GM23248 (cell line): ENCODE results near the gene SSBP2. TPM values are rescaled to one million over a fixed set of nuclear protein-coding genes. Genes with fewer than 3 reads are reported as not detected.

ENCODE experiments used
- DNase-seq: peaks from one replicate; pipeline ENCODE4 v3.0.0-alpha.2; 2015
- H2AFZ ChIP-seq: fragments of 200-600 bp; sonication (generic); 2 replicates; pipeline ENCODE4 v1.6.1; 2016; ENCODE audit warnings: antibody characterized with exemption
- H3F3A ChIP-seq: fragments of 200-600 bp; sonication (generic); 2 replicates; pipeline ENCODE4 v1.6.1; 2016; ENCODE audit warnings: mild to moderate bottlenecking, antibody characterized with exemption, mixed run types; ENCODE audit not compliant: insufficient read depth
- H3K27ac ChIP-seq: fragments of 200-600 bp; sonication (generic); 2 replicates; pipeline ENCODE4 v1.5.1; 2016; ENCODE audit warnings: mild to moderate bottlenecking
- H3K27me3 ChIP-seq: fragments of 200-600 bp; sonication (generic); replicated peaks from 2 replicates; pipeline ENCODE4 v1.6.1; 2016; ENCODE audit warnings: mild to moderate bottlenecking; ENCODE audit not compliant: insufficient read depth
- H3K36me3 ChIP-seq: fragments of 200-600 bp; sonication (generic); 2 replicates; pipeline ENCODE4 v1.6.1; 2016; ENCODE audit warnings: low read depth, mild to moderate bottlenecking
- H3K4me1 ChIP-seq: fragments of 200-600 bp; sonication (generic); 2 replicates; pipeline ENCODE4 v1.6.1; 2016; ENCODE audit warnings: mild to moderate bottlenecking; ENCODE audit not compliant: insufficient read depth
- H3K4me2 ChIP-seq: fragments of 200-600 bp; sonication (generic); one replicate; pipeline ENCODE4 v1.6.1; 2016; ENCODE audit warnings: mild to moderate bottlenecking; ENCODE audit not compliant: unreplicated experiment
- H3K4me3 ChIP-seq: fragments of 200-600 bp; sonication (generic); 2 replicates; pipeline ENCODE4 v1.5.1; 2016; ENCODE audit warnings: mild to moderate bottlenecking
- H3K79me2 ChIP-seq: fragments of 200-600 bp; sonication (generic); 2 replicates; pipeline ENCODE4 v1.6.1; 2016; ENCODE audit warnings: mild to moderate bottlenecking; ENCODE audit not compliant: insufficient read depth
- H3K9ac ChIP-seq: fragments of 200-600 bp; sonication (generic); 2 replicates; pipeline ENCODE4 v1.6.1; 2016; ENCODE audit warnings: mild to moderate bottlenecking
- H3K9me2 ChIP-seq: fragments of 200-600 bp; sonication (generic); 2 replicates; pipeline ENCODE4 v1.6.1; 2016; ENCODE audit warnings: mixed run types, mild to moderate bottlenecking, moderate library complexity; ENCODE audit not compliant: insufficient read depth
- H3K9me3 ChIP-seq: fragments of 200-600 bp; sonication (generic); one replicate; pipeline ENCODE4 v1.6.1; 2017; ENCODE audit warnings: low read depth
- H4K20me1 ChIP-seq: fragments of 200-600 bp; sonication (generic); 2 replicates; pipeline ENCODE4 v1.6.0; 2016; ENCODE audit not compliant: insufficient read depth
- EZH2 ChIP-seq: fragments of 200-600 bp; sonication (generic); IDR thresholded peaks from 2 replicates; pipeline ENCODE4 v1.6.1; 2018; ENCODE audit warnings: antibody characterized with exemption, mild to moderate bottlenecking; ENCODE audit not compliant: insufficient read depth, poor library complexity, severe bottlenecking
- EZH2phosphoT487 ChIP-seq: fragments of 200-600 bp; sonication (generic); IDR thresholded peaks from 2 replicates; pipeline ENCODE4 v1.6.1; 2018; ENCODE audit warnings: antibody characterized with exemption, moderate library complexity, mild to moderate bottlenecking, low read depth; ENCODE audit not compliant: insufficient read depth
- WGBS, 2 experiments: methylation state at CpG; one replicate each; pipeline ENCODE4 v1.1.6; 2015 to 2017; ENCODE audit warnings: low lambda C conversion rate in 2 of 2, low coverage in 1 of 2; ENCODE audit errors: missing lambda C conversion rate in 2 of 2; 5-methylcytosine and 5-hydroxymethylcytosine counted together
- in situ Hi-C: fragments of 300-500 bp; cut with MboI; formaldehyde crosslinking; loops from 2 replicates; pipeline ENCODE4 v1.15.0; 2020
- polyA plus RNA-seq: library from polyadenylated mRNA; unstranded; fragments of >200 nt; fragmentation: Nextera tagmentation; extraction: Ambion mirVana; gene quantifications from 2 replicates; pipeline ENCODE4 v1.2.1, GENCODE V29; 2016
- total RNA-seq: library from RNA; depleted of rRNA; stranded (reverse); fragments of >200 nt; shearing (Covaris generic); gene quantifications from 2 replicates; pipeline ENCODE4 v1.2.3, GENCODE V29; 2014; rRNA removed

The SSBP2 gene
- total and polyA plus RNA-seq, 2 experiments from 2014 or later, result 25.5 to 40.0 TPM

DNA sequence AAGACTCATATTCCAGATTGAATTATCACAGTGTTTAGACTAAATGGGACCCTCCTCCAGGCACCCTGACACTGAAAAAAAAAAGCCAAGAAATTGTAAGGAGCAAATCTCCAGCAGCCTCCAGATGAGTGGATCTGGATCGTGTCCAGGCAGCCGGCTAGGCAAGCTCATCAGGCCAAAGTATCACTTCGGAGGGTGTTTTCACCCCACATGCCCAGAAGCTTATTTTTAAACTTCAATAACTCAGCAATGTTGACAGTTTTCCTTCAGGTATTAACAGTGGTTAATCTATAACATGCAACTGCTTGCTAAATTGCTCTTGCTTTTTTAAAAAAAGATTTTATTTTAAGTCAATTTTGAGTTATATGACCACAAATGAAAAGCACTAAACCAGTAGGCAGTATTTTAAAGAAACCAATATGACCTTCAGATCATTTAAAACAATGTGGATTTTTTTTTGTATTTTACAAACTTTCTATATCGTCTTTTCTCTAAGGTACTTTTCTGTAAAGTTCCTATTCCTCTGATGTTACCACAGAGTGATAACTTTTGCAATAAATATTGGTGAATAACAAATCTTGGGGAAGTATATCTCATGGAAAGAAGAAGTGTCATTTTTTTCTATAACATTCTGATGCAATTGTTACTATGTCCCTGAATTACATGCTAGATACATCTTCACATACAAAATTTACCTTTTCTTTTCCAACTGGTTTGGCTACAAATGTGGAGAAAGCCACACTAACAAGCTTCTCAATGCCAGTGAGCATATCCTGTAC lies 387.6 kb downstream of the SSBP2 start:
- no peak for DNase-seq
- in situ Hi-C loops, result no loop called here
- 58 to 62% methylated on average over 4 of the region's 4 CpGs for WGBS, 2 experiments
- no peak overlapping the region for H3K4me3 ChIP-seq
- no peaks in the 10 kb centered on the region for H3K36me3 ChIP-seq
- H2AFZ ChIP-seq, result no peak overlapping the region
- no peaks in the 10 kb centered on the region for H3K9me3 ChIP-seq
- H3K27ac ChIP-seq, result no peak overlapping the region
- H3K9me2 ChIP-seq, result no peaks in the 10 kb centered on the region
- no peaks in the 10 kb centered on the region for H4K20me1 ChIP-seq
- H3K79me2 ChIP-seq, result no peaks in the 10 kb centered on the region
- H3K27me3 ChIP-seq, result no peaks in the 10 kb centered on the region
- no peak overlapping the region for H3K4me2 ChIP-seq
- no peak for TF ChIP-seq EZH2
- TF ChIP-seq EZH2phosphoT487, result no peak
- H3K4me1 ChIP-seq, result no peaks in the 10 kb centered on the region
- H3F3A ChIP-seq, result no peaks in the 10 kb centered on the region
- H3K9ac ChIP-seq, result no peak overlapping the region

Other genes starting within 250 kb of the SSBP2 start
- 1.8 and 6.5 TPM in 2 replicates for gene ATG10, start 220.9 kb upstream of the SSBP2 start, total RNA-seq
- gene ATG10, start 220.9 kb upstream of the SSBP2 start, polyA plus RNA-seq, result 8.0 and 9.0 TPM in 2 replicates